Hematopoietic multipotent progenitor cell treated with erythropoietin and hydrocortisone succinate and interleukin-3 and kit ligand, for 6 days (in vitro differentiated cells): Measurements from ENCODE around the gene PPM1H.
A peak's percentile ranks its signal among the peaks of the same experiment; 100 is the strongest.
"Not testable (repeated sequence)": the region's sequence is repeated elsewhere in the genome, so short reads cannot be mapped to it uniquely, and the experiment has no call there.

Experiments used
- DNase-seq: peaks from one replicate; pipeline ENCODE4 v3.0.0-alpha.2; 2015

Gene PPM1H

GRCh38 chr12:62673028-62673815 is 261.7 kb downstream of the PPM1H start:
- no peak for DNase-seq

- no peak for DNase-seq
Observed at GRCh38 chr12:62670986-62671720, 263.8 kb downstream of the PPM1H start.

GRCh38 chr12:62668782-62669181 is 266.2 kb downstream of the PPM1H start:
- no peak for DNase-seq

GRCh38 chr12:62664951-62665350 is 270.0 kb downstream of the PPM1H start:
- not testable (repeated sequence) for DNase-seq

- DNase-seq, result no peak
Observed at GRCh38 chr12:62660756-62661155, 274.2 kb downstream of the PPM1H start.

- DNase-seq, result no peak
Observed at GRCh38 chr12:62659453-62660295, 275.3 kb downstream of the PPM1H start.

GRCh38 chr12:62658910-62659309 is 276.0 kb downstream of the PPM1H start:
- no peak for DNase-seq

- no peak for DNase-seq
Observed at GRCh38 chr12:62657363-62657632, 277.7 kb downstream of the PPM1H start.

- no peak for DNase-seq
Observed at GRCh38 chr12:62656591-62657362, 278.2 kb downstream of the PPM1H start.

GRCh38 chr12:62655666-62656151 is 279.2 kb downstream of the PPM1H start:
- DNase-seq, result no peak

- no peak for DNase-seq
Observed at GRCh38 chr12:62654326-62655241, 280.4 kb downstream of the PPM1H start.

GRCh38 chr12:62653740-62654139 is 281.2 kb downstream of the PPM1H start:
- DNase-seq, result no peak

- no peak for DNase-seq
Observed at GRCh38 chr12:62653304-62653703, 281.6 kb downstream of the PPM1H start.

GRCh38 chr12:62651138-62651537 is 283.8 kb downstream of the PPM1H start:
- no peak for DNase-seq

- DNase-seq, result no peak
Observed at GRCh38 chr12:62649412-62650138, 285.4 kb downstream of the PPM1H start.

GRCh38 chr12:62647586-62647985 is 287.4 kb downstream of the PPM1H start:
- DNase-seq, result no peak

- no peak for DNase-seq
Observed at GRCh38 chr12:62646566-62646965, 288.4 kb downstream of the PPM1H start.

GRCh38 chr12:62643486-62643885 is 291.5 kb downstream of the PPM1H start:
- no peak for DNase-seq

GRCh38 chr12:62642486-62642885 is 292.5 kb downstream of the PPM1H start:
- DNase-seq, result peak; percentile 8

GRCh38 chr12:62640910-62641448 is 294.0 kb downstream of the PPM1H start:
- no peak for DNase-seq

- no peak for DNase-seq
Observed at GRCh38 chr12:62637679-62638078, 297.3 kb downstream of the PPM1H start.
